Adrenal gland (tissue), 5 donors: ENCODE data around the gene FHIT.

Experiments
- POLR2A ChIP-seq, 2 donors: fragments of 450-650 bp; IDR thresholded peaks; one replicate each; pipeline ENCODE4 v1.6.1; 2017; ENCODE audit warnings: antibody characterized with exemption in 2 of 2, mild to moderate bottlenecking in 2 of 2, moderate library complexity in 1 of 2
- TF ChIP-seq, protein P1 (sequence below), 6 experiments: fragments of 450-650 bp in 4 of 6; fragments of 200-600 bp in 2 of 6; sonication (generic) in 1 of 6; IDR thresholded peaks; 1 replicate in 5 of 6; 2 replicates in 1 of 6; pipeline versions ENCODE4 v1.5.1 to v1.8.0; 2016 to 2021; ENCODE audit warnings: antibody characterized with exemption in 6 of 6, mild to moderate bottlenecking in 2 of 6, moderate library complexity in 1 of 6
- donor health status: DM: no; HTN: no; CAD: no.

DNA sequence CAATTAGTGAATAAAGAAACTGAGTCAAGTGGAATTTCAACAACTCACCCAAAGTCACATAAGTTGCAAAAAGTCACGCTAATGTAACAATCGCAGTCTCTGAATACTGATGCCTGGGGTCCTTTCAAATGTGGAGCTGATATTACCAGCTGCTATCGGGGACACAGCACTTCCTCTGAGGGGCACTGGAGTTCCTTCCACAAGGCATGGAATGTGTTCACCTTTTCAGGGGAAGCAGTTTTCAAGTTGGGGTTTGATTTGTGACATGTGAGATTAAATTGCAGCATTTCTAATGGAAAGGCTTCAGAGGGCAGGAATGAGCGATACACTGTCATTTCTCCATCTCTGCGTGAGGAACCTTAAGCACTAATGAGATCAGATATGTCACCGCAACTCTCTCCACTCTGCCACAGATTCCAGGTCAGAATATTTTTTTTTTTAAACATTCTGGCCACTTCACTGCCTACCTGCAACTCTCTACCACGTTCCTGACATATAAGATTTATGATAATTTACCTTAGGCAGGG is 1394.3 kb downstream of the FHIT start:
- TF ChIP-seq, protein P1, sequence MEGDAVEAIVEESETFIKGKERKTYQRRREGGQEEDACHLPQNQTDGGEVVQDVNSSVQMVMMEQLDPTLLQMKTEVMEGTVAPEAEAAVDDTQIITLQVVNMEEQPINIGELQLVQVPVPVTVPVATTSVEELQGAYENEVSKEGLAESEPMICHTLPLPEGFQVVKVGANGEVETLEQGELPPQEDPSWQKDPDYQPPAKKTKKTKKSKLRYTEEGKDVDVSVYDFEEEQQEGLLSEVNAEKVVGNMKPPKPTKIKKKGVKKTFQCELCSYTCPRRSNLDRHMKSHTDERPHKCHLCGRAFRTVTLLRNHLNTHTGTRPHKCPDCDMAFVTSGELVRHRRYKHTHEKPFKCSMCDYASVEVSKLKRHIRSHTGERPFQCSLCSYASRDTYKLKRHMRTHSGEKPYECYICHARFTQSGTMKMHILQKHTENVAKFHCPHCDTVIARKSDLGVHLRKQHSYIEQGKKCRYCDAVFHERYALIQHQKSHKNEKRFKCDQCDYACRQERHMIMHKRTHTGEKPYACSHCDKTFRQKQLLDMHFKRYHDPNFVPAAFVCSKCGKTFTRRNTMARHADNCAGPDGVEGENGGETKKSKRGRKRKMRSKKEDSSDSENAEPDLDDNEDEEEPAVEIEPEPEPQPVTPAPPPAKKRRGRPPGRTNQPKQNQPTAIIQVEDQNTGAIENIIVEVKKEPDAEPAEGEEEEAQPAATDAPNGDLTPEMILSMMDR (IDR thresholded peaks at IDR 0.05) = no peak
- no peak for TF ChIP-seq POLR2A (IDR thresholded peaks at IDR 0.05)
